IPS DF 19.7 (cell line): ENCODE results near the gene PLPPR2.
"Not testable (repeated sequence)": the region's sequence is repeated elsewhere in the genome, so short reads cannot be mapped to it uniquely, and the experiment has no call there.

Source experiments
- DNase-seq: peaks from one replicate; pipeline ENCODE4 v3.0.0-alpha.2; 2013; ENCODE audit warnings: low read depth, low spot score

PLPPR2 gene

GRCh38 chr19:11397089-11397610, 41.9 kb downstream of the PLPPR2 start:
- DNase-seq, result no peak

DNA sequence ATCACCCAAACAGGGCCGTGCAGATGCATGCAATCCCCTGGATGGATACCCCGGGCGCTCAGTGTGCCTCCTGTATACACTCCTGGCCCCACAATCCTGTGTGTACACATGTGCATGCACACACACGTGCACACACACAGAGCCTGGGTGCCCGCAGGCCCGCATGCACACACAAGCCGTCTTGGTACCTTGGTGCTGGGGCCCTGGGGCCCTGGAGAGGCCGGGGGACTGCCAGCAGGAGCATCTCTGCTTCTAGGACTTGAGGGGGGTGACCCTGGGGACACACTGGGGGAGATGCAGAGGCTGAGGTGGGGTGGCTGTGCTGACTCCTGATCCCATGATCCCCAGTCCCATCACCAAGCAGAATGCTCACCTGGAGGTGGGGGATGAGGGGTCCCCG, 44.4 kb downstream of the PLPPR2 start:
- DNase-seq, result no peak

- DNase-seq, result no peak
Measured at GRCh38 chr19:11400798-11401197, 45.6 kb downstream of the PLPPR2 start.

- no peak for DNase-seq
Measured at GRCh38 chr19:11401808-11402543, 46.7 kb downstream of the PLPPR2 start.

- DNase-seq, result no peak
Measured at GRCh38 chr19:11404588-11405222, 49.5 kb downstream of the PLPPR2 start.

DNA sequence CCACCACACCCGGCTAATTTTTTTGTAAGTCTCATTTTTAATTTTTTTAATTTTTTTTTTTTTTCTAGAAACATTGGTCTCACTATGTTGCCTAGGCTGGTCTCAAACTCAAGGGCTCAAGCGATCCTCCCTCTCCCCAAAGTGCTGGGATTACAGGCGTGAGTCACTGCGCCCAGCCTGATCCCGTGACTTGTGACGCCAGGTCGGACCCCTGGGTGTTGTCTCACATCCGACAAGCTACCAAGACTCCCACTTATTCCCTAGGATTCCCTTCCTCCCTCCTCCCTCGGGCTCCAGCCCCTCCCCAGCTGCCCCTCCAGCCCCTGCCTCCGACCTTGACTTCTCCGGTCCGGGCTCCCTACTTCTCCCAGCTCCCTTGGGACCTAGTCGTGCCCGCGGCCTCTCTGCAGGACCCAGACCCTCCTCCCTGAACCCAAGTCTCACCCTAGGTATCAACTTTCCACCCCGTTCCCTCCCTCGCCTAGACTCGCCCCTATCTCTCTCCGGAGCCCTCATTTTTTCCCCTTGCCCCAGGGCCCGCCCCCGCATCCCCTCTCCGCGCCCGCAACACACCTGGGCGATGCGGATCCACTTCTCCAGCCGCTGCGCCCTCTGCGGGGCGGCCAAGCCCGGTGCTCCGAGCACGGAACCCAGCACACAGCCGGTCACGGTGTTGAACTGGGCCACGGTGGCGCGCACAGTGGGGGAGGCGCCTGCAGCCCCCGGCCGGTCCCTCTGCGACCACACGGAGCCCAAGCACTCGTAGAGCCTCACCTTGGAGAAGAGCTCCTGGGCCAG, 50.8 kb downstream of the PLPPR2 start:
- DNase-seq, result no peak

DNA sequence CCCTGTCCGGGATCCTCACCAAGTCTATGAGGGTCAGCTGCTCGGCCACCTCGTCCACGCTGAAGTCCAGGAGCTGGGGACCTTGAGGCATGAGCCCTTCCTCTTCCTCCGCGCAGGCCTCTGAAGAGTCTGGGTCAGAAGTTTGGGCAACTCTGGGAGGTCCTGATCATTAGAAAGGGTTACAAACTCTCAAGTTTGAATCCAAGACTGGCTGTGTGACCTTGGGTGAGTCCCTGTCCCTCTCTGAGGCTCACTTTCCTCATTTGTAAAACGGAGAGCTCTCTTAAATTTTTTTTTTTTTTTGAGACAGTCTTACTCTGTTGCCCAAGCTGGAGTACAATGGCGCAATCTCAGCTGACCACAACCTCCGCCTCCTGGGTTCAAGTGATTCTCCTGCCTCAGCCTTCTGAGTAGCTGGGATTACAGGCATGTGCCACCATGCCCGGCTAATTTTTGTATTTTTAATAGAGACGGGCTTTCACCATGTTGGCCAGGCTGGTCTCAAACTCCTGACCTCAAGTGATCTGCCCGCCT, 51.5 kb downstream of the PLPPR2 start:
- DNase-seq, result not testable (repeated sequence)

GRCh38 chr19:11408591-11408990, 53.4 kb downstream of the PLPPR2 start:
- DNase-seq, result no peak

DNA sequence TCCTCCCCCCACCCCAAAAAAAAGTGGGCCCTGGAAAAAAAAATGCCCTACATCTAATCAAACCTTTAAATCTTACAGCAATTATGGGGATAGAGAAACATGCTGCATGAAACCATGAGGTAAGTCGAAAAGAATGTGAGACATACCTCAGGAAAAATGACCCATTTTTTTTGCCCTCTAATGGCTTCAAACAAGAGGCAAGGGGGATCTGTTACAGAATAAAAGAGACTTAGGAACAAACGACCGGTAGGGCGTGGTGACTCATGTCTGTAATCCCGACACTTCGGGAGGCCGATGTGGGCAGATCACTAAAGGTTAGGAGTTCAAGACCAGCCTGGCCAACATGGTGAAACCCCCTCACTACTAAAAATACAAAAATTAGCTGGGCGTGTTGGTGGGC, 55.5 kb downstream of the PLPPR2 start:
- DNase-seq, result no peak

DNA sequence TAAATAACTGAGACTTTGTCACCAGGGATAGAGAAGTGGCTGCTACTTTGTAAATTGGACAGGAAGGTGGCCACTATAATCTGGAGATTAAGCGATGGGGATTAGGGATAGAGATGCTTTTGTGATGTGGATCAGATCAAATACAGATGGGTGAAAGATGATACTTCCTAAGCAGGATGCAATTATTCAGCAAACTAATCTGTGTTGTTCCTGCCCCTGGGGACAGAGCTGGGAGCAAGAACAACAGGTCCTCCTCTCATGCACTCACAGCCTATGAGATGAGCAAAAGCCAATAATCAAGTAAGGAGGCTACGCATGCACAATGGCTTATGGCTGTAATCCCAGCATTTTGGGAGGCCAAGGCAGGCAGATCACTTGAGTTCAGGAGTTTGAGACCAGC, 59.3 kb downstream of the PLPPR2 start:
- no peak for DNase-seq
